NB4 (cell line): ENCODE measurements around the gene KEL.

Experiments
- DNase-seq: peaks from one replicate; pipeline ENCODE4 v3.0.0; 2010; ENCODE audit warnings: low read depth
- H3K4me3 ChIP-seq: one replicate; pipeline ENCODE4 v1.5.1; 2011; ENCODE audit warnings: mild to moderate bottlenecking, low read depth, low read length, moderate library complexity
- MYC ChIP-seq: IDR thresholded peaks from 2 replicates; pipeline ENCODE4 v1.6.1; 2011; ENCODE audit warnings: low read depth, low read length
- POLR2A ChIP-seq: IDR thresholded peaks from 2 replicates; pipeline ENCODE4 v1.6.1; 2011; ENCODE audit warnings: mild to moderate bottlenecking; ENCODE audit not compliant: insufficient read length; ENCODE audit errors: extremely low read depth
- TF ChIP-seq, protein P1 (sequence below): IDR thresholded peaks from one replicate; pipeline ENCODE4 v1.5.1; 2012; ENCODE audit warnings: low read depth, low read length
- TF ChIP-seq, protein P2 (sequence below): IDR thresholded peaks from 2 replicates; pipeline ENCODE4 v1.6.1; 2011; ENCODE audit warnings: low read depth, low read length

KEL gene

DNA sequence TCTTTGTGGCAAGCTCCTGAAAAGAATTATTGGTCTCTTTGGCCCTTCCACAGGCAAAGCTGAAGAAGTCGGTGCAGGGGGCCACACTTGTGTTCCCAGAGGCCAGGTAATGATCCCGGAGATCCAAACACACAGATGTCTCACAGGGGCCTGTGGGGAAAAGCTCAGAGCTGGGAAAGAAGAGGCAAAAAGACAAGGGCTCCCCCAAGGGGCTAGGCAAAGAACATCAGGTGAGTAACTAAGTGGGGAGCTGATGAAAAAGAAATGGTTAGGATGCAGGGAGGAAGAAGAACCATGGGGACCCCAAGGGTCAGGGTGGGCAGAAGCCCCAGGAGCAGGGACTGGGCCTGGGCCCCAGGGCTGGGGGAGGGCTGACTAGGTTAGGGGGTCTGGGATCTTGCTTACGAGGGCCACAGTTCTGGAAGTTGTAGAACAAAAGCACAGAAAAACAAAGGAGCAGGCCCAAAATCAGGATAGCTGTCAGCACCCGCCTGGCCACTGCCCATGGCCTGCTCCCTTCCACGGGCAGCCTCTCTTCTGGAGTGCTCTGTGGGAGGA is 1.1 kb downstream of the KEL start:
- no peak overlapping the region for H3K4me3 ChIP-seq
- no peak for DNase-seq
- no peak for TF ChIP-seq MYC
- no peak for TF ChIP-seq POLR2A
- TF ChIP-seq, protein P1, sequence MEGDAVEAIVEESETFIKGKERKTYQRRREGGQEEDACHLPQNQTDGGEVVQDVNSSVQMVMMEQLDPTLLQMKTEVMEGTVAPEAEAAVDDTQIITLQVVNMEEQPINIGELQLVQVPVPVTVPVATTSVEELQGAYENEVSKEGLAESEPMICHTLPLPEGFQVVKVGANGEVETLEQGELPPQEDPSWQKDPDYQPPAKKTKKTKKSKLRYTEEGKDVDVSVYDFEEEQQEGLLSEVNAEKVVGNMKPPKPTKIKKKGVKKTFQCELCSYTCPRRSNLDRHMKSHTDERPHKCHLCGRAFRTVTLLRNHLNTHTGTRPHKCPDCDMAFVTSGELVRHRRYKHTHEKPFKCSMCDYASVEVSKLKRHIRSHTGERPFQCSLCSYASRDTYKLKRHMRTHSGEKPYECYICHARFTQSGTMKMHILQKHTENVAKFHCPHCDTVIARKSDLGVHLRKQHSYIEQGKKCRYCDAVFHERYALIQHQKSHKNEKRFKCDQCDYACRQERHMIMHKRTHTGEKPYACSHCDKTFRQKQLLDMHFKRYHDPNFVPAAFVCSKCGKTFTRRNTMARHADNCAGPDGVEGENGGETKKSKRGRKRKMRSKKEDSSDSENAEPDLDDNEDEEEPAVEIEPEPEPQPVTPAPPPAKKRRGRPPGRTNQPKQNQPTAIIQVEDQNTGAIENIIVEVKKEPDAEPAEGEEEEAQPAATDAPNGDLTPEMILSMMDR: peak; percentile 49

DNA sequence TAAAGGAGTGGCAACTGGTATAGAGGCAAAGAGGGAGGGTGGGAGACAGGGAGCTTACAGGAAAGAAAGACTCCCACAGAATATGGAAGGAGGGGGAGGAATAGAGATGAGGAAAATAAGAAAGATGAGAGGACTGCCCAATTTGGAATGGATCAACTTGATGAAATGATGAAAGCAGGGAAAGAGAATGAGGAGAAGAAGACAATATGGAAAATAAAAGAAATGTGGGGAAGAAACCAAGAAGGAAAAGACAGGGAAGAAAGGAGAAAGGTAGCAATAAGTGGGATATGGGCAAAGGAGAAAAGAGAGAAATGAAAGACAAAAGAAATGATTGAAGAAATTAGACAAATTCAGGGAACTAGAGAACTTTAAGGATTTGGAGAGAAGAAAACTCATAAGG is 3.0 kb downstream of the KEL start:
- DNase-seq: no peak
- H3K4me3 ChIP-seq: no peak overlapping the region
- TF ChIP-seq, protein P1: no peak

DNA sequence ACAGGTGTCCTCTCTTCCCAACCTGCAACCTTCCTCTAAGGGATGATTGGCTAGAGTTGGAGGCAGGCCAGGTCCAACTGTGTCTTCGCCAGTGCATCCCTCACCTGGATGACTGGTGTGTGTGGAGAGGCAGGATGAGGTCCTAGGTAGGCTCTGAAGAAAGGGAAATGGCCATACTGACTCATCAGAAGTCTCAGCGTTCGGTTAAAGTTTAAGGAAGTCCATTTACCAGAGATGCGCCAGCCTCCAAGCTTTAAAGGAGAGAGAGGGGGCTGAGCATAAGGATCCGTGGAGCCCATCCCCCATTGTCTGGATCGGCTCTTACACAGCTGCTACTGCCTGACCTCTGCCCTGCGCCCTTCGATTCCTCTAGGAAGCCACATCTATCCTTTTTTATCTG is 4.4 kb downstream of the KEL start:
- DNase-seq: no peak
- TF ChIP-seq, protein P2, sequence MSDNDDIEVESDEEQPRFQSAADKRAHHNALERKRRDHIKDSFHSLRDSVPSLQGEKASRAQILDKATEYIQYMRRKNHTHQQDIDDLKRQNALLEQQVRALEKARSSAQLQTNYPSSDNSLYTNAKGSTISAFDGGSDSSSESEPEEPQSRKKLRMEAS: no peak
- TF ChIP-seq MYC (no peak), POLR2A (no peak)
- TF ChIP-seq, protein P1: no peak

DNA sequence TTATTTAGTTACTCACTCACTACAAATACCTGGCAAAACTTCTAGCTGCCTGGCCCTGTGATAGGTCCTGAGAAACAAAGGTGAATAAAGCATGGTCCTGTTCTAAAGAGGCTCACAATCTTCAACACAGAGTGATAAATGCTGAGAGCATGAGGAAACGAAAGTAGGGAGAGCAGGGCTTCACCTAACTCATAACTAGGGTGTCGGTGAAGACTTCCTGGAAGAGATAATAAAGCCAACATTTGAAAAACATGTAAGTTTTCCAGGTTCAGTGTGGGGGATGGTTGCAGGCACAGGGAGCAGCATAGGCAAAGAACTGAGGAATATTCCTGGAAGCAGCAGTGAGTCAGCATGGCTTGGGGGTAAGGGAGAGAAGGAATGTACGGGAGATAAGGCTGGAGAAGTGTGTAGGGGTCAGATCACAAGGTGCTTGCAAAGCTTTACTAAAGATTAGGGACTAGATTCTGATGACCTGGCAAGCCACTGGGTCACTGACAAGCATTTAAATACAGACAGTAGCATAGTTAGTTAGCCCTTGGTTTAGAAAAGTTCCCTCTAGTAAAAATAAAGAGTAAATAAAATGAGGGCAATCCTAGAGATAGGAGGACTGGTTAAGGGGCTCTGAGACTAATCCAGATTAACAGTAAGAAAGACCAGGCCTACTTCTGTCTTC is 5.1 kb downstream of the KEL start:
- no peak for DNase-seq
- TF ChIP-seq MYC (no peak), POLR2A (no peak)
- TF ChIP-seq, protein P2: no peak
- TF ChIP-seq, protein P1: no peak

More for the DNA sequence above, 4.4 kb downstream of the KEL start:
- no peak overlapping the region for H3K4me3 ChIP-seq

DNA sequence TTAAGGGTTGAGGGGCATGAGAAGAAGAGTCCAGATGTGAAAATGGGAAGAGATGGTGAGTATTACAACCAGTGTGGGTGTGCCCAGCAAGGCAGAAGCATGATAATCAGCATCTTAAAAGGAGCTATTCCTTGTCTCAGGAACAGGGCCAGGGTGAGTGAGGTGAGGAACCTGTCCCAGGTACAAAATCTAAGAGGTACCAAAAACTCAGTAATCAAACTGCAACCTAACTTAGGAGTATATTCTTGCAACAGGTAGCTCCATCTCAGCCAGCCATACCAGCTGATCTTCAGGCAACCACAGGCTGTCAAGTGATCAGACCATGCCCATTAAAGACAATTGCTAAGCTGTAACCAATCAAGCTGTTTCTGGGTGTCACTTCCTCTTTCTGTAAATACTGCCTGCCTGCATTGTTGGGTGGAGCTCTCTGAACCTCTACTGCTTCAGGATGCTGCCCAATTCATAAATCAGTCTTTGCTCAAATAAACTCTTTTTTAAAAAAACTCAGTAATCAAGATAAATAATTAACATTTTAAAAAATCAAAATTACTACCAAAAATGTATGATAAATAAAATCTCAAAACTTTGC is 7.4 kb downstream of the KEL start:
- H3K4me3 ChIP-seq: no peak overlapping the region
- DNase-seq: peak; percentile 59
- no peak for TF ChIP-seq MYC
- TF ChIP-seq, protein P2: no peak
- TF ChIP-seq, protein P1: no peak
- TF ChIP-seq POLR2A: no peak

More for the DNA sequence above, 5.1 kb downstream of the KEL start:
- H3K4me3 ChIP-seq: no peak overlapping the region

DNA sequence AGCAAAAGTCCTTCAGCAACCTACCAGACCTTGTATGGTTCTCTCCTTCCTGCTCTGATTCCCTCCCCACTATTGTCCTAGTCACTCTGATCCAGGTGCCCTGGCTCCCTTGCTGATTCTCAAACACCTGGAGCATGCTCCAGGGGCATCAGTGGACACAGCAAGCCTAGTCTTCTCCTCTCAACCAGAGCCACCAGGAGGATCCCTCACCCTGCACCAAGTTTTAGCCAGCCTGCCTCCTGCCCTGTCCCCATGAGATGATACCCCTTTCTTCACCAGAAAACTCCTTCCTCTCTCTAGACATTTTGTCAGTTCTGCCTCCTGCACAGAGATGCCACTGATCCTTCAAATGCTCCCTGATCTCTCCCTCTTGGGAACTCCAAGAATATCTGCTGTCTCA is 11.9 kb downstream of the KEL start:
- H3K4me3 ChIP-seq: no peak overlapping the region
- TF ChIP-seq, protein P2: no peak
- no peak for TF ChIP-seq MYC
- no peak for TF ChIP-seq POLR2A
- TF ChIP-seq, protein P1: no peak
- no peak for DNase-seq
